GM23338 (cell line): ENCODE measurements around the gene ERCC3. TPM values are rescaled to one million over a fixed set of nuclear protein-coding genes. Genes with fewer than 3 reads are reported as not detected.

Experiments used
- ATAC-seq: fragments of 200-7000 bp; cut with Tn5 transposase; 3 replicates; pipeline ENCODE4 v1.9.1; 2020
- DNase-seq: peaks from one replicate; pipeline ENCODE4 v3.0.0-alpha.2; 2015; ENCODE audit warnings: low spot score
- H2AFZ ChIP-seq: fragments of 200-600 bp; sonication (generic); 2 replicates; pipeline ENCODE4 v1.8.0; 2016; ENCODE audit warnings: antibody characterized with exemption, mild to moderate bottlenecking, moderate library complexity
- H3F3A ChIP-seq: fragments of 200-600 bp; sonication (generic); replicated peaks from 2 replicates; pipeline ENCODE4 v1.8.0; 2017; ENCODE audit warnings: antibody characterized with exemption, mixed run types, low read depth
- H3K27ac ChIP-seq: fragments of 200-600 bp; sonication (generic); 2 replicates; pipeline ENCODE4 v1.6.1; 2016; ENCODE audit warnings: low read depth
- H3K27me3 ChIP-seq: fragments of 200-600 bp; sonication (generic); 2 replicates; pipeline ENCODE4 v1.8.0; 2016; ENCODE audit warnings: mild to moderate bottlenecking, mixed run types, moderate library complexity; ENCODE audit not compliant: insufficient read depth
- H3K36me3 ChIP-seq: fragments of 200-600 bp; sonication (generic); 2 replicates; pipeline ENCODE4 v1.8.0; 2016; ENCODE audit warnings: mild to moderate bottlenecking; ENCODE audit not compliant: insufficient read depth
- H3K4me1 ChIP-seq: fragments of 200-600 bp; sonication (generic); 2 replicates; pipeline ENCODE4 v1.8.0; 2016; ENCODE audit warnings: mild to moderate bottlenecking, moderate library complexity; ENCODE audit not compliant: insufficient read depth
- H3K4me2 ChIP-seq: fragments of 200-600 bp; sonication (generic); 2 replicates; pipeline ENCODE4 v1.7.1; 2017; ENCODE audit warnings: mixed run types
- H3K4me3 ChIP-seq: fragments of 200-600 bp; sonication (generic); 2 replicates; pipeline ENCODE4 v1.6.1; 2016; ENCODE audit warnings: mixed run types
- H3K79me2 ChIP-seq: fragments of 200-600 bp; sonication (generic); replicated peaks from 2 replicates; pipeline ENCODE4 v1.8.0; 2017; ENCODE audit warnings: mild to moderate bottlenecking; ENCODE audit not compliant: insufficient read depth
- H3K9me2 ChIP-seq: fragments of 200-600 bp; sonication (generic); 2 replicates; pipeline ENCODE4 v1.8.0; 2017; ENCODE audit not compliant: insufficient read depth
- H4K20me1 ChIP-seq: fragments of 200-600 bp; sonication (generic); replicated peaks from 2 replicates; pipeline ENCODE4 v1.8.0; 2017; ENCODE audit warnings: mild to moderate bottlenecking; ENCODE audit not compliant: insufficient read depth
- H3K27ac Mint-ChIP-seq: 2 replicates; pipeline ENCODE4 v1.8.0; 2020; ENCODE audit warnings: inconsistent platforms, mild to moderate bottlenecking, moderate library complexity, mixed read lengths
- H3K27me3 Mint-ChIP-seq: 3 replicates; pipeline ENCODE4 v1.8.0; 2022; ENCODE audit warnings: low read depth, mild to moderate bottlenecking, moderate library complexity, mixed read lengths, inconsistent platforms; ENCODE audit not compliant: insufficient read depth, poor library complexity
- H3K36me3 Mint-ChIP-seq: 3 replicates; pipeline ENCODE4 v1.8.0; 2021; ENCODE audit warnings: low read depth, mild to moderate bottlenecking, inconsistent platforms, moderate library complexity, mixed read lengths
- H3K4me1 Mint-ChIP-seq: 3 replicates; pipeline ENCODE4 v1.8.0; 2020; ENCODE audit warnings: mild to moderate bottlenecking, inconsistent platforms, mixed read lengths
- H3K4me3 Mint-ChIP-seq: 3 replicates; pipeline ENCODE4 v1.8.0; 2021; ENCODE audit warnings: moderate library complexity, mild to moderate bottlenecking, inconsistent platforms, mixed read lengths
- H3K9me3 Mint-ChIP-seq: 3 replicates; pipeline ENCODE4 v1.8.0; 2020; ENCODE audit warnings: moderate library complexity, mild to moderate bottlenecking, inconsistent platforms, mixed read lengths
- CREB1 ChIP-seq: fragments of 250-450 bp; sonication (Bioruptor Pico); IDR thresholded peaks from 2 replicates; pipeline ENCODE4 v1.5.0; 2020; ENCODE audit warnings: low read depth, mild to moderate bottlenecking, moderate library complexity
- EZH2 ChIP-seq: fragments of 200-600 bp; sonication (generic); IDR thresholded peaks from one replicate; pipeline ENCODE4 v1.8.0; 2017; ENCODE audit warnings: antibody characterized with exemption, mild to moderate bottlenecking, low read depth; ENCODE audit not compliant: unreplicated experiment
- EZH2phosphoT487 ChIP-seq: fragments of 200-600 bp; sonication (generic); IDR thresholded peaks from one replicate; pipeline ENCODE4 v1.8.1; 2018; ENCODE audit warnings: antibody characterized with exemption; ENCODE audit not compliant: unreplicated experiment
- JUNB ChIP-seq: IDR thresholded peaks from one replicate; pipeline ENCODE4 v1.6.1; 2016; ENCODE audit warnings: antibody characterized with exemption; ENCODE audit not compliant: unreplicated experiment
- NANOG ChIP-seq: IDR thresholded peaks from 2 replicates; pipeline ENCODE4 v1.6.1; 2016; ENCODE audit warnings: antibody characterized with exemption, borderline replicate concordance
- POLR2AphosphoS5 ChIP-seq: IDR thresholded peaks from 2 replicates; pipeline ENCODE4 v1.6.1; 2016; ENCODE audit warnings: antibody characterized with exemption, low read depth
- STAT1 ChIP-seq: IDR thresholded peaks from one replicate; pipeline ENCODE4 v1.6.1; 2016; ENCODE audit warnings: antibody characterized with exemption; ENCODE audit not compliant: unreplicated experiment
- ZNF114 ChIP-seq: fragments of 250-450 bp; sonication (Bioruptor Pico); IDR thresholded peaks from 2 replicates; pipeline ENCODE4 v1.5.0; 2020; ENCODE audit warnings: mild to moderate bottlenecking, moderate library complexity
- ZNF331 ChIP-seq: fragments of 250-450 bp; sonication (Bioruptor Pico); IDR thresholded peaks from 2 replicates; pipeline ENCODE4 v1.5.0; 2020; ENCODE audit warnings: low read depth, mild to moderate bottlenecking, moderate library complexity
- polyA plus RNA-seq: library from polyadenylated mRNA; unstranded; fragments of >200 nt; fragmentation: Nextera tagmentation; extraction: Ambion mirVana; gene quantifications from 2 replicates; pipeline ENCODE4 v1.2.1, GENCODE V29; 2016
- total RNA-seq: library from RNA; depleted of rRNA; stranded (reverse); fragments of >200 nt; shearing (Covaris generic); gene quantifications from 2 replicates; pipeline ENCODE4 v1.2.3, GENCODE V29; 2014
- TF ChIP-seq, protein P1 (sequence below), 2 experiments: fragments of 200-600 bp in 1 of 2; sonication (generic) in 1 of 2; conservative IDR thresholded peaks; 2 replicates each; pipeline versions ENCODE4 v1.5.1 to v1.6.1; 2016 to 2017; ENCODE audit warnings: antibody characterized with exemption in 2 of 2, low read depth in 2 of 2, mild to moderate bottlenecking in 2 of 2, moderate library complexity in 1 of 2
- TF ChIP-seq, protein P2 (sequence below): fragments of 250-450 bp; sonication (Bioruptor Pico); IDR thresholded peaks from 2 replicates; pipeline ENCODE4 v1.5.0; 2020; ENCODE audit warnings: mild to moderate bottlenecking, moderate library complexity
- TF ChIP-seq, protein P3 (sequence below): IDR thresholded peaks from 2 replicates; pipeline ENCODE4 v1.6.1; 2016; ENCODE audit warnings: antibody characterized with exemption
- TF ChIP-seq, protein P4 (sequence below): IDR thresholded peaks from one replicate; pipeline ENCODE4 v1.6.1; 2018; ENCODE audit warnings: antibody characterized with exemption; ENCODE audit not compliant: unreplicated experiment

Gene ERCC3
- total and polyA plus RNA-seq, 2 experiments from 2014 or later = 35.1 to 62.7 TPM

DNA sequence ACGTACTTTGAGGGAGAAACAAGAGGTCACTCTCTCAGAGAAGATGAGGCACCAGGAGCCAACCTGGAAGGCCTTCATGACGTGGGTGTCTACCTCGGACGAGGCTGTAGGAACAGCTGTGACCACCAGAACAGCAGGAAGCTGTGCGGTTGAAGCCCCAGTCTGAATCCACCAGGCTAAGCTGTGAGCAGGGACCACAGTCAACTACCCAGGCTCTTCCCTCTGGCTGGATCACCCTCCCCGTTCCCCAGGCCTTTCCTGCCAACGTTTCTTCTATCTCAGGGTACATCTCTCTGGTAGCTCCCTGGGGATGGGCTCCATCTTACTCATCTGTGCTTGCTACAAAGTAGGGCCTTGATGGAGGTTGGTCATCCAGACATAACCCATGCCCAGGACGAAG is 37.1 kb downstream of the ERCC3 start:
- DNase-seq = no peak
- Histone ChIP-seq H2AFZ (no peak overlapping the region), H3K4me2 (no peak overlapping the region), H3K4me3 (no peak overlapping the region), H3K4me1 (no peaks in the 10 kb centered on the region), H3K79me2 (no peaks in the 10 kb centered on the region), H3K27me3 (no peaks in the 10 kb centered on the region), H3K36me3 (0 out of 2 replicates have a peak, but pooled peaks cover 6% of the 10 kb centered on the region), H4K20me1 (no peaks in the 10 kb centered on the region), H3K27ac (no peak overlapping the region), H3F3A (no peaks in the 10 kb centered on the region), H3K9me2 (no peaks in the 10 kb centered on the region)
- no peaks in the 10 kb centered on the region; the same call in 2 of the 3 replicates for H3K4me1 Mint-ChIP-seq
- TF ChIP-seq ZNF331 (CRISPR knock-in tag) (no peak), CREB1 (no peak), NANOG (no peak), JUNB (no peak), POLR2AphosphoS5 (no peak), EZH2 (no peak), EZH2phosphoT487 (no peak), ZNF114 (CRISPR knock-in tag) (no peak), STAT1 (no peak)
- TF ChIP-seq, protein P1, sequence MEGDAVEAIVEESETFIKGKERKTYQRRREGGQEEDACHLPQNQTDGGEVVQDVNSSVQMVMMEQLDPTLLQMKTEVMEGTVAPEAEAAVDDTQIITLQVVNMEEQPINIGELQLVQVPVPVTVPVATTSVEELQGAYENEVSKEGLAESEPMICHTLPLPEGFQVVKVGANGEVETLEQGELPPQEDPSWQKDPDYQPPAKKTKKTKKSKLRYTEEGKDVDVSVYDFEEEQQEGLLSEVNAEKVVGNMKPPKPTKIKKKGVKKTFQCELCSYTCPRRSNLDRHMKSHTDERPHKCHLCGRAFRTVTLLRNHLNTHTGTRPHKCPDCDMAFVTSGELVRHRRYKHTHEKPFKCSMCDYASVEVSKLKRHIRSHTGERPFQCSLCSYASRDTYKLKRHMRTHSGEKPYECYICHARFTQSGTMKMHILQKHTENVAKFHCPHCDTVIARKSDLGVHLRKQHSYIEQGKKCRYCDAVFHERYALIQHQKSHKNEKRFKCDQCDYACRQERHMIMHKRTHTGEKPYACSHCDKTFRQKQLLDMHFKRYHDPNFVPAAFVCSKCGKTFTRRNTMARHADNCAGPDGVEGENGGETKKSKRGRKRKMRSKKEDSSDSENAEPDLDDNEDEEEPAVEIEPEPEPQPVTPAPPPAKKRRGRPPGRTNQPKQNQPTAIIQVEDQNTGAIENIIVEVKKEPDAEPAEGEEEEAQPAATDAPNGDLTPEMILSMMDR (conservative IDR thresholded peaks at IDR 0.05; ENCODE audit: low read depth in 2 of 2) = no peak
- TF ChIP-seq, protein P2, sequence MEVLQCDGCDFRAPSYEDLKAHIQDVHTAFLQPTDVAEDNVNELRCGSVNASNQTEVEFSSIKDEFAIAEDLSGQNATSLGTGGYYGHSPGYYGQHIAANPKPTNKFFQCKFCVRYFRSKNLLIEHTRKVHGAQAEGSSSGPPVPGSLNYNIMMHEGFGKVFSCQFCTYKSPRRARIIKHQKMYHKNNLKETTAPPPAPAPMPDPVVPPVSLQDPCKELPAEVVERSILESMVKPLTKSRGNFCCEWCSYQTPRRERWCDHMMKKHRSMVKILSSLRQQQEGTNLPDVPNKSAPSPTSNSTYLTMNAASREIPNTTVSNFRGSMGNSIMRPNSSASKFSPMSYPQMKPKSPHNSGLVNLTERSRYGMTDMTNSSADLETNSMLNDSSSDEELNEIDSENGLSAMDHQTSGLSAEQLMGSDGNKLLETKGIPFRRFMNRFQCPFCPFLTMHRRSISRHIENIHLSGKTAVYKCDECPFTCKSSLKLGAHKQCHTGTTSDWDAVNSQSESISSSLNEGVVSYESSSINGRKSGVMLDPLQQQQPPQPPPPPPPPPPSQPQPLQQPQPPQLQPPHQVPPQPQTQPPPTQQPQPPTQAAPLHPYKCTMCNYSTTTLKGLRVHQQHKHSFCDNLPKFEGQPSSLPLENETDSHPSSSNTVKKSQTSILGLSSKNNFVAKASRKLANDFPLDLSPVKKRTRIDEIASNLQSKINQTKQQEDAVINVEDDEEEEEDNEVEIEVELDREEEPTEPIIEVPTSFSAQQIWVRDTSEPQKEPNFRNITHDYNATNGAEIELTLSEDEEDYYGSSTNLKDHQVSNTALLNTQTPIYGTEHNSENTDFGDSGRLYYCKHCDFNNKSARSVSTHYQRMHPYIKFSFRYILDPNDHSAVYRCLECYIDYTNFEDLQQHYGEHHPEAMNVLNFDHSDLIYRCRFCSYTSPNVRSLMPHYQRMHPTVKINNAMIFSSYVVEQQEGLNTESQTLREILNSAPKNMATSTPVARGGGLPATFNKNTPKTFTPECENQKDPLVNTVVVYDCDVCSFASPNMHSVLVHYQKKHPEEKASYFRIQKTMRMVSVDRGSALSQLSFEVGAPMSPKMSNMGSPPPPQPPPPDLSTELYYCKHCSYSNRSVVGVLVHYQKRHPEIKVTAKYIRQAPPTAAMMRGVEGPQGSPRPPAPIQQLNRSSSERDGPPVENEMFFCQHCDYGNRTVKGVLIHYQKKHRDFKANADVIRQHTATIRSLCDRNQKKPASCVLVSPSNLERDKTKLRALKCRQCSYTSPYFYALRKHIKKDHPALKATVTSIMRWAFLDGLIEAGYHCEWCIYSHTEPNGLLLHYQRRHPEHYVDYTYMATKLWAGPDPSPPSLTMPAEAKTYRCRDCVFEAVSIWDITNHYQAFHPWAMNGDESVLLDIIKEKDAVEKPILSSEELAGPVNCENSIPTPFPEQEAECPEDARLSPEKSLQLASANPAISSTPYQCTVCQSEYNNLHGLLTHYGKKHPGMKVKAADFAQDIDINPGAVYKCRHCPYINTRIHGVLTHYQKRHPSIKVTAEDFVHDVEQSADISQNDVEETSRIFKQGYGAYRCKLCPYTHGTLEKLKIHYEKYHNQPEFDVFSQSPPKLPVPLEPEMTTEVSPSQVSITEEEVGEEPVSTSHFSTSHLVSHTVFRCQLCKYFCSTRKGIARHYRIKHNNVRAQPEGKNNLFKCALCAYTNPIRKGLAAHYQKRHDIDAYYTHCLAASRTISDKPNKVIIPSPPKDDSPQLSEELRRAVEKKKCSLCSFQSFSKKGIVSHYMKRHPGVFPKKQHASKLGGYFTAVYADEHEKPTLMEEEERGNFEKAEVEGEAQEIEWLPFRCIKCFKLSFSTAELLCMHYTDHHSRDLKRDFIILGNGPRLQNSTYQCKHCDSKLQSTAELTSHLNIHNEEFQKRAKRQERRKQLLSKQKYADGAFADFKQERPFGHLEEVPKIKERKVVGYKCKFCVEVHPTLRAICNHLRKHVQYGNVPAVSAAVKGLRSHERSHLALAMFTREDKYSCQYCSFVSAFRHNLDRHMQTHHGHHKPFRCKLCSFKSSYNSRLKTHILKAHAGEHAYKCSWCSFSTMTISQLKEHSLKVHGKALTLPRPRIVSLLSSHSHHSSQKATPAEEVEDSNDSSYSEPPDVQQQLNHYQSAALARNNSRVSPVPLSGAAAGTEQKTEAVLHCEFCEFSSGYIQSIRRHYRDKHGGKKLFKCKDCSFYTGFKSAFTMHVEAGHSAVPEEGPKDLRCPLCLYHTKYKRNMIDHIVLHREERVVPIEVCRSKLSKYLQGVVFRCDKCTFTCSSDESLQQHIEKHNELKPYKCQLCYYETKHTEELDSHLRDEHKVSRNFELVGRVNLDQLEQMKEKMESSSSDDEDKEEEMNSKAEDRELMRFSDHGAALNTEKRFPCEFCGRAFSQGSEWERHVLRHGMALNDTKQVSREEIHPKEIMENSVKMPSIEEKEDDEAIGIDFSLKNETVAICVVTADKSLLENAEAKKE (CRISPR knock-in tag) = no peak
- TF ChIP-seq, protein P3, sequence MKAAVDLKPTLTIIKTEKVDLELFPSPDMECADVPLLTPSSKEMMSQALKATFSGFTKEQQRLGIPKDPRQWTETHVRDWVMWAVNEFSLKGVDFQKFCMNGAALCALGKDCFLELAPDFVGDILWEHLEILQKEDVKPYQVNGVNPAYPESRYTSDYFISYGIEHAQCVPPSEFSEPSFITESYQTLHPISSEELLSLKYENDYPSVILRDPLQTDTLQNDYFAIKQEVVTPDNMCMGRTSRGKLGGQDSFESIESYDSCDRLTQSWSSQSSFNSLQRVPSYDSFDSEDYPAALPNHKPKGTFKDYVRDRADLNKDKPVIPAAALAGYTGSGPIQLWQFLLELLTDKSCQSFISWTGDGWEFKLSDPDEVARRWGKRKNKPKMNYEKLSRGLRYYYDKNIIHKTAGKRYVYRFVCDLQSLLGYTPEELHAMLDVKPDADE = no peak
- TF ChIP-seq, protein P4, sequence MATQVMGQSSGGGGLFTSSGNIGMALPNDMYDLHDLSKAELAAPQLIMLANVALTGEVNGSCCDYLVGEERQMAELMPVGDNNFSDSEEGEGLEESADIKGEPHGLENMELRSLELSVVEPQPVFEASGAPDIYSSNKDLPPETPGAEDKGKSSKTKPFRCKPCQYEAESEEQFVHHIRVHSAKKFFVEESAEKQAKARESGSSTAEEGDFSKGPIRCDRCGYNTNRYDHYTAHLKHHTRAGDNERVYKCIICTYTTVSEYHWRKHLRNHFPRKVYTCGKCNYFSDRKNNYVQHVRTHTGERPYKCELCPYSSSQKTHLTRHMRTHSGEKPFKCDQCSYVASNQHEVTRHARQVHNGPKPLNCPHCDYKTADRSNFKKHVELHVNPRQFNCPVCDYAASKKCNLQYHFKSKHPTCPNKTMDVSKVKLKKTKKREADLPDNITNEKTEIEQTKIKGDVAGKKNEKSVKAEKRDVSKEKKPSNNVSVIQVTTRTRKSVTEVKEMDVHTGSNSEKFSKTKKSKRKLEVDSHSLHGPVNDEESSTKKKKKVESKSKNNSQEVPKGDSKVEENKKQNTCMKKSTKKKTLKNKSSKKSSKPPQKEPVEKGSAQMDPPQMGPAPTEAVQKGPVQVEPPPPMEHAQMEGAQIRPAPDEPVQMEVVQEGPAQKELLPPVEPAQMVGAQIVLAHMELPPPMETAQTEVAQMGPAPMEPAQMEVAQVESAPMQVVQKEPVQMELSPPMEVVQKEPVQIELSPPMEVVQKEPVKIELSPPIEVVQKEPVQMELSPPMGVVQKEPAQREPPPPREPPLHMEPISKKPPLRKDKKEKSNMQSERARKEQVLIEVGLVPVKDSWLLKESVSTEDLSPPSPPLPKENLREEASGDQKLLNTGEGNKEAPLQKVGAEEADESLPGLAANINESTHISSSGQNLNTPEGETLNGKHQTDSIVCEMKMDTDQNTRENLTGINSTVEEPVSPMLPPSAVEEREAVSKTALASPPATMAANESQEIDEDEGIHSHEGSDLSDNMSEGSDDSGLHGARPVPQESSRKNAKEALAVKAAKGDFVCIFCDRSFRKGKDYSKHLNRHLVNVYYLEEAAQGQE = no peak
- H3K36me3 Mint-ChIP-seq = peaks cover 49% of the 10 kb centered on the region
- no peaks in the 10 kb centered on the region for H3K27me3 Mint-ChIP-seq
- H3K4me3 Mint-ChIP-seq = no peak overlapping the region
- no peak for ATAC-seq
- no peak overlapping the region for H3K27ac Mint-ChIP-seq
- H3K9me3 Mint-ChIP-seq = no peaks in the 10 kb centered on the region
